Psoas muscle (tissue), 8 donors: ENCODE measurements around the gene FYN. TPM values are rescaled to one million over a fixed set of nuclear protein-coding genes. Genes with fewer than 3 reads are reported as not detected.

Experiments
- ATAC-seq, 4 donors: fragments of 200-7000 bp; cut with Tn5 transposase; one replicate each; pipeline ENCODE4 v1.9.1; 2020; ENCODE audit warnings: moderate library complexity in 3 of 4, mild to moderate bottlenecking in 2 of 4
- DNase-seq, 2 donors: peaks; one replicate each; pipeline ENCODE4 v3.0.0-alpha.2; 2020
- H3K27ac ChIP-seq: fragments of 200-600 bp; one replicate; pipeline ENCODE4 v1.8.0; 2022
- H3K27me3 ChIP-seq, 3 donors: fragments of 200-600 bp in 1 of 3; one replicate each; pipeline versions ENCODE4 v1.6.1 to v1.8.0; 2013 to 2022; ENCODE audit warnings: low read length in 2 of 3, mild to moderate bottlenecking in 2 of 3, moderate library complexity in 1 of 3; ENCODE audit not compliant: insufficient read depth in 3 of 3
- H3K36me3 ChIP-seq, 2 donors: fragments of 200-600 bp in 1 of 2; one replicate each; pipeline versions ENCODE4 v1.6.1 to v1.8.0; 2013 to 2022; ENCODE audit warnings: low read depth in 1 of 2, mild to moderate bottlenecking in 1 of 2, moderate library complexity in 1 of 2; ENCODE audit not compliant: insufficient read depth in 1 of 2
- H3K4me1 ChIP-seq: fragments of 200-600 bp; one replicate; pipeline ENCODE4 v1.8.0; 2022
- H3K4me3 ChIP-seq: fragments of 200-600 bp; one replicate; pipeline ENCODE4 v1.8.0; 2022; ENCODE audit warnings: mild to moderate bottlenecking
- H3K9me3 ChIP-seq: fragments of 200-600 bp; one replicate; pipeline ENCODE4 v1.8.0; 2022
- CTCF ChIP-seq: fragments of 200-600 bp; IDR thresholded peaks from one replicate; pipeline ENCODE4 v1.8.0; 2022; ENCODE audit warnings: antibody characterized with exemption
- WGBS, 3 donors: extraction: QIAGEN DNeasy Blood & Tissue Kit; methylation state at CpG; one replicate each; pipeline versions ENCODE4 v1.1.6 to v1.1.7; 2013; 5-methylcytosine and 5-hydroxymethylcytosine counted together
- intact Hi-C, 2 donors: fragments of 100-400 bp; cut with DNase I; formaldehyde crosslinking; loops; one replicate each; pipeline versions ENCODE4 v1.11.0 to v1.14.2; 2022
- polyA plus RNA-seq, 3 donors: library from polyadenylated mRNA; stranded (reverse); fragments of 200-250 nt; gene quantifications; one replicate each; pipeline ENCODE4 v1.2.3, GENCODE V29; 2013
- total RNA-seq, 4 donors: library from RNA; stranded (reverse); fragmentation: NEBNext Ultra II Directional in 2 of 4; extraction: Animal tissue kit (Norgen Biotek cat#: 25700) in 2 of 4; gene quantifications; one replicate each; pipeline versions ENCODE4 v1.2.1 to v1.2.4, GENCODE V29; 2021 to 2023
- donor health status: healthy with polysubstance abuse.
- donor health status: DM: no; HTN: no; CAD: no; lungs with moderate emphysema.
- donor health status: Bipolar disorder and iron deficiency.
- donor health status: healthy.
- donor health status: DM: yes; HTN: yes; CAD: no.
- donor health status: DM: no; HTN: no; CAD: no.
- donor health status: DM: no; HTN: no; CAD: no.
- donor health status: DM: yes; HTN: yes; CAD: no.

FYN gene
- total and polyA plus RNA-seq, 7 donors: 7.1 to 27.8 (median 12.3) TPM

- Histone ChIP-seq H3K4me1 (no peaks in the 10 kb centered on the region), H3K9me3 (no peaks in the 10 kb centered on the region), H3K27me3 (no peaks in the 10 kb centered on the region), H3K4me3 (no peak overlapping the region), H3K36me3 (no peaks in the 10 kb centered on the region), H3K27ac (no peak overlapping the region)
- 92 to 97% (median 96%) methylated on average over 5 of the region's 5 CpGs for WGBS, 3 donors
- no peak for TF ChIP-seq CTCF
- DNase-seq (no peak), ATAC-seq (no peak)
- intact Hi-C loops: no loop called here
Measured at GRCh38 chr6:111808493-111808892, 64.8 kb downstream of the FYN start.

GRCh38 chr6:111806561-111807497 is 66.4 kb downstream of the FYN start:
- Histone ChIP-seq H3K27ac (no peak overlapping the region), H3K36me3 (no peaks in the 10 kb centered on the region), H3K27me3 (no peaks in the 10 kb centered on the region), H3K4me1 (no peaks in the 10 kb centered on the region), H3K9me3 (no peaks in the 10 kb centered on the region), H3K4me3 (no peak overlapping the region)
- DNase-seq: no peak
- 58 to 67% (median 59%) methylated on average over 9 of the region's 9 CpGs for WGBS, 3 donors
- no peak for ATAC-seq
- intact Hi-C loops: no loop called here
- no peak for TF ChIP-seq CTCF

- intact Hi-C loops: no loop called here
- Histone ChIP-seq H3K4me1 (no peaks in the 10 kb centered on the region), H3K9me3 (no peaks in the 10 kb centered on the region), H3K36me3 (no peaks in the 10 kb centered on the region), H3K27ac (no peak overlapping the region), H3K4me3 (no peak overlapping the region), H3K27me3 (no peaks in the 10 kb centered on the region)
- DNase-seq (no peak), ATAC-seq (no peak)
- WGBS, 3 donors: 79 to 88% (median 82%) methylated on average over 5 of the region's 5 CpGs
- no peak for TF ChIP-seq CTCF
Measured at GRCh38 chr6:111806165-111806547, 67.1 kb downstream of the FYN start.

- Histone ChIP-seq H3K4me3 (no peak overlapping the region), H3K4me1 (no peaks in the 10 kb centered on the region), H3K27me3 (no peaks in the 10 kb centered on the region), H3K36me3 (no peaks in the 10 kb centered on the region), H3K9me3 (no peaks in the 10 kb centered on the region), H3K27ac (no peak overlapping the region)
- ATAC-seq (no peak), DNase-seq (no peak)
- 83 to 89% (median 84%) methylated on average over 7 of the region's 7 CpGs for WGBS, 3 donors
- intact Hi-C loops: no loop called here
- no peak for TF ChIP-seq CTCF
Measured at GRCh38 chr6:111805511-111806164, 67.6 kb downstream of the FYN start.
